Prostate gland (tissue), 2 donors: ENCODE measurements around the gene GMCL1. TPM values are rescaled to one million over a fixed set of nuclear protein-coding genes. Genes with fewer than 3 reads are reported as not detected.
"Not testable (repeated sequence)": the region's sequence is repeated elsewhere in the genome, so short reads cannot be mapped to it uniquely, and the experiment has no call there.

Source experiments
- DNase-seq: peaks from one replicate; pipeline ENCODE4 v3.0.0-alpha.2; 2019; ENCODE audit warnings: low spot score
- H3K27ac ChIP-seq, 2 donors: fragments of 200-600 bp; sonication (generic); 2 replicates each; pipeline ENCODE4 v1.5.1; 2017 to 2019
- H3K27me3 ChIP-seq: fragments of 200-600 bp; sonication (generic); replicated peaks from 2 replicates; pipeline ENCODE4 v1.5.1; 2019; ENCODE audit not compliant: insufficient read depth
- H3K36me3 ChIP-seq, 2 donors: fragments of 200-600 bp; sonication (generic); 1 replicate in 1 of 2; 2 replicates in 1 of 2; pipeline versions ENCODE4 v1.5.1 to v1.8.1; 2017 to 2019
- H3K4me1 ChIP-seq: fragments of 200-600 bp; sonication (generic); replicated peaks from 2 replicates; pipeline ENCODE4 v1.5.1; 2019
- H3K4me3 ChIP-seq, 2 donors: fragments of 200-600 bp; sonication (generic); 2 replicates each; pipeline ENCODE4 v1.5.1; 2017 to 2019
- H3K9me3 ChIP-seq: fragments of 200-600 bp; sonication (generic); 2 replicates; pipeline ENCODE4 v1.5.1; 2017
- CTCF ChIP-seq, 4 experiments: fragments of 200-600 bp in 2 of 4; fragments of 450-650 bp in 2 of 4; sonication (generic) in 2 of 4; IDR thresholded peaks; 1 replicate in 3 of 4; 2 replicates in 1 of 4; pipeline ENCODE4 v1.5.1; 2016 to 2019; ENCODE audit warnings: antibody characterized with exemption in 4 of 4, mild to moderate bottlenecking in 2 of 4, moderate library complexity in 2 of 4
- POLR2A ChIP-seq: fragments of 450-650 bp; IDR thresholded peaks from one replicate; pipeline ENCODE4 v1.6.1; 2016; ENCODE audit warnings: antibody characterized with exemption, mild to moderate bottlenecking
- POLR2AphosphoS5 ChIP-seq: sonication (generic); formaldehyde crosslinking; IDR thresholded peaks from one replicate; pipeline ENCODE4 v1.6.1; 2017; ENCODE audit warnings: antibody characterized with exemption
- WGBS: methylation state at CpG from one replicate; pipeline ENCODE4 v1.1.5; 2018; 5-methylcytosine and 5-hydroxymethylcytosine counted together
- intact Hi-C: fragments of 100-400 bp; cut with DNase I; formaldehyde crosslinking; loops from one replicate; pipeline ENCODE4 v1.14.2; 2022
- total RNA-seq, 2 donors: library from RNA; depleted of rRNA; stranded (reverse); fragments of >200 nt; gene quantifications; one replicate each; pipeline ENCODE4 v1.1.0, GENCODE V29; 2016

The GMCL1 gene
- total RNA-seq, 2 donors from 2014 or later = 16.4 to 23.6 TPM

GRCh38 chr2:69863298-69863697, 33.8 kb downstream of the GMCL1 start:
- Histone ChIP-seq H3K4me1 (no peaks in the 10 kb centered on the region), H3K36me3 (no peaks in the 10 kb centered on the region), H3K9me3 (no peaks in the 10 kb centered on the region), H3K4me3 (no peak overlapping the region), H3K27ac (no peak overlapping the region), H3K27me3 (no peaks in the 10 kb centered on the region)
- DNase-seq = no peak
- intact Hi-C loops = no loop called here
- TF ChIP-seq POLR2A = no peak
- TF ChIP-seq CTCF (IDR thresholded peaks at IDR 0.05) = no peak
- no peak for TF ChIP-seq POLR2AphosphoS5
- 80% methylated on average over 1 of the region's 1 CpG for WGBS

GRCh38 chr2:69888451-69888850, 59.0 kb downstream of the GMCL1 start:
- no peaks in the 10 kb centered on the region for H3K9me3 ChIP-seq
- intact Hi-C loops = no loop called here
- 89% methylated on average over 4 of the region's 4 CpGs for WGBS
- DNase-seq = no peak
- no peaks in the 10 kb centered on the region for H3K36me3 ChIP-seq
- H3K4me3 ChIP-seq = no peak overlapping the region
- no peak for TF ChIP-seq POLR2AphosphoS5
- TF ChIP-seq POLR2A = no peak
- no peak for TF ChIP-seq CTCF (IDR thresholded peaks at IDR 0.05)
- no peak overlapping the region for H3K27ac ChIP-seq
- no peaks in the 10 kb centered on the region for H3K27me3 ChIP-seq
- no peaks in the 10 kb centered on the region for H3K4me1 ChIP-seq

GRCh38 chr2:69889302-69889701, 59.8 kb downstream of the GMCL1 start:
- Histone ChIP-seq H3K4me3 (no peak overlapping the region), H3K4me1 (no peaks in the 10 kb centered on the region), H3K27ac (no peak overlapping the region), H3K36me3 (no peaks in the 10 kb centered on the region), H3K9me3 (no peaks in the 10 kb centered on the region), H3K27me3 (no peaks in the 10 kb centered on the region)
- DNase-seq = no peak
- intact Hi-C loops = no loop called here
- TF ChIP-seq POLR2A = no peak

GRCh38 chr2:69890881-69891280, 61.4 kb downstream of the GMCL1 start:
- Histone ChIP-seq H3K4me1 (no peaks in the 10 kb centered on the region), H3K4me3 (no peak overlapping the region), H3K27me3 (no peaks in the 10 kb centered on the region), H3K27ac (no peak overlapping the region), H3K9me3 (no peaks in the 10 kb centered on the region), H3K36me3 (no peaks in the 10 kb centered on the region)
- no peak for DNase-seq
- intact Hi-C loops = no loop called here
- TF ChIP-seq CTCF (IDR thresholded peaks at IDR 0.05) (no peak), POLR2A (no peak), POLR2AphosphoS5 (no peak)
- WGBS = 53% methylated on average over 1 of the region's 1 CpG

- intact Hi-C loops, DNase-seq, H3K36me3 ChIP-seq, H3K4me3 ChIP-seq, H3K4me1 ChIP-seq, H3K27me3 ChIP-seq, H3K27ac ChIP-seq, H3K9me3 ChIP-seq: not testable (repeated sequence)
- 92% methylated on average over 7 of the region's 7 CpGs for WGBS
These were observed 63.5 kb downstream of the GMCL1 start for GRCh38 chr2:69892838-69893424.

- no peaks in the 10 kb centered on the region for H3K36me3 ChIP-seq
- H3K4me3 ChIP-seq = peak within 1 kb of the TSS; percentile 54 to 61
- WGBS = under 1% methylated on average over 32 of the region's 32 CpGs
- peak within 1 kb of the TSS; percentile 82 to 84 for H3K27ac ChIP-seq
- H3K27me3 ChIP-seq = no peaks in the 10 kb centered on the region
- peak; percentile 65 for DNase-seq
- intact Hi-C loops = no loop called here
- H3K4me1 ChIP-seq = no peaks in the 10 kb centered on the region
- H3K9me3 ChIP-seq = no peaks in the 10 kb centered on the region
- peak; percentile 85 for TF ChIP-seq POLR2AphosphoS5
- no peak for TF ChIP-seq CTCF (IDR thresholded peaks at IDR 0.05)
- peak; percentile 20 for TF ChIP-seq POLR2A
These were observed 64.5 kb downstream of the GMCL1 start, which contains the start of gene SNRNP27 for GRCh38 chr2:69893684-69894551. Gene SNRNP27, plus strand, starts transcription at chr2:69893956. Its CDS starts 29 bp downstream, at chr2:69893985.

GRCh38 chr2:69894737-69895136, 65.3 kb downstream of the GMCL1 start:
- intact Hi-C loops, H3K4me1 ChIP-seq, H3K27me3 ChIP-seq, DNase-seq, H3K9me3 ChIP-seq, H3K36me3 ChIP-seq: not testable (repeated sequence)
- 20% methylated on average over 23 of the region's 23 CpGs for WGBS
- peak overlapping the region; percentile 82 to 84 for H3K27ac ChIP-seq
- H3K4me3 ChIP-seq = peak overlapping the region; percentile 54 to 61
